ENCODE measurements around the gene DMRT2. TPM values are rescaled to one million over a fixed set of nuclear protein-coding genes. Genes with fewer than 3 reads are reported as not detected.

Gene DMRT2
- total and polyA plus RNA-seq, 12 donors: 0.11 to 1.3 (median 0.27) TPM; not detected in 8

- intact Hi-C loops (cut with DNase I): no loop called here
- peaks cover 10% of the 10 kb centered on the region for H3K27me3 ChIP-seq
- H3K4me3 ChIP-seq: no peak overlapping the region
- 73 to 76% (median 75%) methylated on average over 4 of the region's 4 CpGs for WGBS, 4 donors
- DNase-seq: no peak
- H3K9me3 ChIP-seq (replicated peaks in 1 of 3): no peaks in the 10 kb centered on the region
- TF ChIP-seq CTCF (IDR thresholded peaks at IDR 0.05) (no peak), POLR2A (IDR thresholded peaks at IDR 0.05) (no peak)
- H3K36me3 ChIP-seq (replicated peaks in 1 of 2): no peaks in the 10 kb centered on the region
- H3K4me1 ChIP-seq (replicated peaks in 1 of 2): no peaks in the 10 kb centered on the region
- no peak overlapping the region for H3K27ac ChIP-seq
Observed at GRCh38 chr9:1014225-1014624, 35.9 kb upstream of the DMRT2 start.

- Histone ChIP-seq H3K4me3 (no peak overlapping the region), H3K36me3 (replicated peaks in 1 of 2) (no peaks in the 10 kb centered on the region), H3K27ac (no peak overlapping the region), H3K9me3 (replicated peaks in 1 of 3) (no peaks in the 10 kb centered on the region), H3K4me1 (replicated peaks in 1 of 2) (no peaks in the 10 kb centered on the region), H3K27me3 (peaks cover 10% of the 10 kb centered on the region)
- TF ChIP-seq POLR2A (IDR thresholded peaks at IDR 0.05): no peak
- no peak for TF ChIP-seq CTCF (IDR thresholded peaks at IDR 0.05)
- intact Hi-C loops (cut with DNase I): no loop called here
- 70 to 86% (median 82%) methylated on average over 2 of the region's 2 CpGs for WGBS, 4 donors
- DNase-seq: no peak
Observed at GRCh38 chr9:1014640-1015039, 35.5 kb upstream of the DMRT2 start.

GRCh38 chr9:1018121-1018520, 32.0 kb upstream of the DMRT2 start:
- H3K27me3 ChIP-seq: peaks cover 14% of the 10 kb centered on the region
- H3K4me3 ChIP-seq: no peak overlapping the region
- no peak overlapping the region for H3K27ac ChIP-seq
- 10 to 24% (median 20%) methylated on average over 10 of the region's 10 CpGs for WGBS, 4 donors
- H3K4me1 ChIP-seq (replicated peaks in 1 of 2): no peaks in the 10 kb centered on the region
- intact Hi-C loops (cut with DNase I): no loop called here
- H3K9me3 ChIP-seq (replicated peaks in 1 of 3): peaks cover 0 to 5% (median 0%) of the 10 kb centered on the region in 3 donors
- DNase-seq: no peak
- H3K36me3 ChIP-seq (replicated peaks in 1 of 2): no peaks in the 10 kb centered on the region
- TF ChIP-seq CTCF (IDR thresholded peaks at IDR 0.05) (no peak), POLR2A (IDR thresholded peaks at IDR 0.05) (no peak)

DNA sequence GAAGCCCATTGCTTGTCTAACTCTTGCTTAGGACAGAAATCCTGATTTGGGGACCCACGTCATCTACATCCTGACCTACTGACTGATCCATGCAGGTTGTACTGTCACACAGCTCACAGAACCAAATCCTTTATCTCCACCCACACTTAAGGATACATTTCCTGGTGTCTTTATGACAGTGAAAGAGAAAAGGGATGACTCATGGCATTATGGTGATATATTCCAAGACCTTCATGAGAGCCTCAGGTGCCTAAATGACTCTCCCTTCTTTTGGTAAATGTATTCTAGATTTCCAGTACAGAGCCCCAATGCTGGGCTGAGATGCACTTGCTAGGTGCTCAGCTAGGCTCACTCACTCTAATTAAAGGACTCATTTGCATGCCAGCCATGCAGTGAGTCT, 26.0 kb upstream of the DMRT2 start:
- intact Hi-C loops (cut with DNase I): no loop called here
- Histone ChIP-seq H3K4me3 (no peak overlapping the region), H3K9me3 (replicated peaks in 1 of 3) (peaks cover 0 to 5% (median 0%) of the 10 kb centered on the region in 3 donors), H3K36me3 (replicated peaks in 1 of 2) (no peaks in the 10 kb centered on the region), H3K27ac (no peak overlapping the region), H3K4me1 (replicated peaks in 1 of 2) (no peaks in the 10 kb centered on the region), H3K27me3 (peaks cover 17% of the 10 kb centered on the region)
- TF ChIP-seq CTCF (IDR thresholded peaks at IDR 0.05): no peak
- no peak for TF ChIP-seq POLR2A (IDR thresholded peaks at IDR 0.05)
- no peak for DNase-seq
- 63 to 95% (median 76%) methylated on average over 1 of the region's 1 CpG for WGBS, 4 donors
